IMR-90 (cell line): ENCODE results near the gene CYP26A1. TPM values are rescaled to one million over a fixed set of nuclear protein-coding genes. Genes with fewer than 3 reads are reported as not detected.

Experiments
- ATAC-seq: fragments of 200-7000 bp; cut with Tn5 transposase; 2 replicates; pipeline ENCODE4 v1.9.1; 2020; ENCODE audit warnings: low read depth, mild to moderate bottlenecking, moderate library complexity
- BruUV-seq: library from RNA; stranded (reverse); fragments of 400-500 nt; replicated peaks from 2 replicates; lab custom pipeline; 2021; lab: Mats Ljungman, UMichigan
- CTCF ChIA-PET: fragments of 300-600 bp; formaldehyde crosslinking; extraction: SDS; loops from one replicate; lab custom pipeline; 2021; ENCODE audit warnings: antibody characterized with exemption; lab: Yijun Ruan, JAX
- POLR2A ChIA-PET: fragments of 300-600 bp; sonication (Branson Sonifier 250); formaldehyde crosslinking; loops from one replicate; lab custom pipeline; 2022; ENCODE audit warnings: antibody characterized with exemption; ENCODE audit not compliant: unreplicated experiment; lab: Charles Lee
- DNase-seq: peaks from one replicate; pipeline ENCODE4 v3.0.0; 2013
- H2AFZ ChIP-seq: replicated peaks from 2 replicates; pipeline ENCODE3; 2013; ENCODE audit warnings: low read length, mild to moderate bottlenecking; ENCODE audit not compliant: poor library complexity
- H2AK5ac ChIP-seq: 2 replicates; pipeline ENCODE4 v1.6.1; 2013; ENCODE audit warnings: low read depth, low read length, inconsistent platforms
- H2AK9ac ChIP-seq: replicated peaks from 2 replicates; pipeline ENCODE3; 2013; ENCODE audit warnings: mild to moderate bottlenecking, low read depth, low read length, moderate library complexity; ENCODE audit not compliant: poor library complexity
- H2BK120ac ChIP-seq: 2 replicates; pipeline ENCODE4 v1.6.1; 2013; ENCODE audit warnings: low read depth, low read length, inconsistent platforms
- H2BK15ac ChIP-seq: 3 replicates; pipeline ENCODE4 v1.6.1; 2013; ENCODE audit warnings: low read depth, low read length, inconsistent platforms
- H2BK20ac ChIP-seq: 2 replicates; pipeline ENCODE4 v1.6.1; 2013; ENCODE audit warnings: low read depth, mild to moderate bottlenecking, inconsistent platforms, low read length, moderate library complexity
- H2BK5ac ChIP-seq: 2 replicates; pipeline ENCODE4 v1.6.1; 2013; ENCODE audit warnings: mild to moderate bottlenecking, low read depth, low read length, inconsistent platforms; ENCODE audit not compliant: poor library complexity, severe bottlenecking
- H3K14ac ChIP-seq: replicated peaks from 2 replicates; pipeline ENCODE4 v1.6.1; 2013; ENCODE audit warnings: low read depth, low read length, inconsistent platforms
- H3K18ac ChIP-seq: 2 replicates; pipeline ENCODE4 v1.6.1; 2013; ENCODE audit warnings: low read depth, low read length, control low read depth
- H3K23ac ChIP-seq: 2 replicates; pipeline ENCODE4 v1.6.1; 2013; ENCODE audit warnings: low read depth, low read length, inconsistent platforms
- H3K27ac ChIP-seq: 2 replicates; pipeline ENCODE4 v1.5.1; 2013; ENCODE audit warnings: mild to moderate bottlenecking, control low read depth, low read length; ENCODE audit not compliant: insufficient read depth
- H3K27me3 ChIP-seq: 2 replicates; pipeline ENCODE4 v1.6.1; 2013; ENCODE audit warnings: low read length; ENCODE audit not compliant: control insufficient read depth, insufficient read depth
- H3K36me3 ChIP-seq: 2 replicates; pipeline ENCODE4 v1.6.1; 2013; ENCODE audit warnings: low read length, mixed read lengths; ENCODE audit not compliant: control insufficient read depth, insufficient read depth
- H3K4ac ChIP-seq: 2 replicates; pipeline ENCODE4 v1.6.1; 2013; ENCODE audit warnings: low read depth, low read length, inconsistent platforms
- H3K4me1 ChIP-seq: 2 replicates; pipeline ENCODE4 v1.6.1; 2013; ENCODE audit warnings: low read length, mixed read lengths; ENCODE audit not compliant: control insufficient read depth, insufficient read depth
- H3K4me2 ChIP-seq: 2 replicates; pipeline ENCODE4 v1.6.1; 2013; ENCODE audit warnings: low read depth, mild to moderate bottlenecking, control low read depth, low read length, moderate library complexity
- H3K4me3 ChIP-seq: 2 replicates; pipeline ENCODE4 v1.5.1; 2013; ENCODE audit warnings: low read depth, mild to moderate bottlenecking, control low read depth, low read length, moderate library complexity; ENCODE audit not compliant: insufficient read depth
- H3K56ac ChIP-seq: 2 replicates; pipeline ENCODE4 v1.6.1; 2013; ENCODE audit warnings: low read length, inconsistent platforms; ENCODE audit not compliant: insufficient read depth; ENCODE audit errors: extremely low read depth
- H3K79me1 ChIP-seq, 2 experiments: 2 replicates each; pipeline ENCODE4 v1.6.1; 2013; ENCODE audit warnings: low read length in 2 of 2, inconsistent platforms in 1 of 2, low read depth in 1 of 2
- H3K9ac ChIP-seq: 2 replicates; pipeline ENCODE4 v1.6.1; 2013; ENCODE audit warnings: low read depth, low read length, control low read depth
- H3K9me1 ChIP-seq: 2 replicates; pipeline ENCODE4 v1.6.1; 2013; ENCODE audit warnings: low read length, inconsistent platforms; ENCODE audit not compliant: insufficient read depth
- H3K9me3 ChIP-seq: 2 replicates; pipeline ENCODE4 v1.6.1; 2013; ENCODE audit warnings: low read length; ENCODE audit not compliant: control insufficient read depth, insufficient read depth
- H4K20me1 ChIP-seq: 2 replicates; pipeline ENCODE4 v1.6.1; 2013; ENCODE audit warnings: low read length, inconsistent platforms; ENCODE audit not compliant: insufficient read depth
- H4K5ac ChIP-seq: 2 replicates; pipeline ENCODE4 v1.6.1; 2013; ENCODE audit warnings: mild to moderate bottlenecking, low read depth, low read length, control low read depth
- H4K8ac ChIP-seq, 2 experiments: 2 replicates each; pipeline ENCODE4 v1.6.1; 2013; ENCODE audit warnings: low read depth in 2 of 2, low read length in 2 of 2, control low read depth in 1 of 2, inconsistent platforms in 1 of 2
- H4K91ac ChIP-seq: 2 replicates; pipeline ENCODE4 v1.6.1; 2013; ENCODE audit warnings: low read depth, low read length, inconsistent platforms; ENCODE audit not compliant: insufficient read depth
- CEBPB ChIP-seq: IDR thresholded peaks from 2 replicates; pipeline ENCODE4 v1.6.1; 2012; ENCODE audit warnings: low read depth, low read length, improper control_type of control experiment
- CHD1 ChIP-seq: IDR thresholded peaks from 2 replicates; pipeline ENCODE4 v1.6.1; 2012; ENCODE audit warnings: low read depth, low read length, improper control_type of control experiment
- ELK1 ChIP-seq: fragments of 150-350 bp; IDR thresholded peaks from 2 replicates; pipeline ENCODE4 v1.6.1; 2016; ENCODE audit warnings: low read depth, mild to moderate bottlenecking, low read length, moderate library complexity, borderline replicate concordance
- FOS ChIP-seq: fragments of 150-350 bp; IDR thresholded peaks from 2 replicates; pipeline ENCODE4 v1.6.1; 2016; ENCODE audit warnings: low read depth, low read length
- MAFK ChIP-seq: IDR thresholded peaks from 2 replicates; pipeline ENCODE4 v1.6.1; 2012; ENCODE audit warnings: low read depth, low read length, improper control_type of control experiment
- MAZ ChIP-seq: IDR thresholded peaks from 2 replicates; pipeline ENCODE4 v1.6.1; 2012; ENCODE audit warnings: low read depth, mild to moderate bottlenecking, low read length, improper control_type of control experiment, moderate library complexity, borderline replicate concordance
- NFE2L2 ChIP-seq: fragments of 150-350 bp; IDR thresholded peaks from 2 replicates; pipeline ENCODE4 v1.6.1; 2016; ENCODE audit warnings: low read depth, mild to moderate bottlenecking, low read length
- POLR2A ChIP-seq: IDR thresholded peaks from 2 replicates; pipeline ENCODE4 v1.6.1; 2012; ENCODE audit warnings: mild to moderate bottlenecking, low read depth, low read length
- RCOR1 ChIP-seq: IDR thresholded peaks from 2 replicates; pipeline ENCODE4 v1.6.1; 2012; ENCODE audit warnings: mild to moderate bottlenecking, low read length, improper control_type of control experiment; ENCODE audit not compliant: insufficient replicate concordance
- RFX5 ChIP-seq: IDR thresholded peaks from 2 replicates; pipeline ENCODE4 v1.8.0; 2012; ENCODE audit warnings: low read depth, mild to moderate bottlenecking, low read length, moderate library complexity
- WGBS, 2 experiments: methylation state at CpG; one replicate each; pipeline versions ENCODE4 v1.1.5 to v1.1.7; 2013; ENCODE audit warnings: missing lambda C conversion rate in 2 of 2; ENCODE audit not compliant: insufficient read length in 1 of 2; ENCODE audit errors: extremely low coverage in 2 of 2; 5-methylcytosine and 5-hydroxymethylcytosine counted together
- dilution Hi-C: fragments of 300-500 bp; cut with HindIII; formaldehyde crosslinking; loops from one replicate; pipeline ENCODE4 v1.14.3; 2018; ENCODE audit warnings: low sequenced_read_pairs; ENCODE audit not compliant: unreplicated experiment
- in situ Hi-C: fragments of 300-500 bp; cut with MboI; formaldehyde crosslinking; loops from 3 replicates; pipeline ENCODE4 v1.14.3; 2019; ENCODE audit warnings: low sequenced_read_pairs, inconsistent platforms, mixed read lengths
- intact Hi-C: fragments of 100-400 bp; cut with micrococcal nuclease; formaldehyde crosslinking; loops from 2 replicates; pipeline ENCODE4 v1.10.0; 2022
- polyA plus RNA-seq, 3 experiments: library from polyadenylated mRNA; depleted of rRNA; stranded (reverse); fragments of >200 nt; gene quantifications; 2 replicates each; pipeline ENCODE4 v1.2.3, GENCODE V29; 2012; ENCODE audit warnings: low replicate concordance in 1 of 3
- total RNA-seq: library from RNA; depleted of rRNA; stranded (reverse); fragments of >200 nt; gene quantifications from 2 replicates; pipeline ENCODE4 v1.2.3, GENCODE V29; 2012

CYP26A1 gene
- total and polyA plus RNA-seq, 2 of the 4 experiments (the other 2 are of a cell fraction), result 0.15 TPM; not detected in 1

GRCh38 chr10:93071177-93071472 lies 2.6 kb upstream of the CYP26A1 start:
- H2BK120ac ChIP-seq, result no peak overlapping the region
- no peak overlapping the region for H4K5ac ChIP-seq
- WGBS, 2 experiments, result 33% methylated on average over 2 of the region's 7 CpGs; no CpG with 5 or more reads in 1 of the 2 experiments
- H3K4me1 ChIP-seq, result peaks cover 8% of the 10 kb centered on the region; the same call in 1 of the 2 replicates
- no peak overlapping the region for H2AK9ac ChIP-seq
- no peaks in the 10 kb centered on the region for H3K9me3 ChIP-seq
- CTCF ChIA-PET, result no interaction called here
- no peaks in the 10 kb centered on the region for H3K9me1 ChIP-seq
- dilution Hi-C loops, result no loop called here
- no peak overlapping the region for H2BK5ac ChIP-seq
- no peak overlapping the region for H2AFZ ChIP-seq
- intact Hi-C loops, result loop anchor here (5.0 kb wide), 1 partner anchor 64 kb away; no protein-coding TSS in a partner anchor
- no peak overlapping the region for H3K4me3 ChIP-seq
- ATAC-seq (no peak), DNase-seq (no peak)
- H3K79me1 ChIP-seq, result no peaks in the 10 kb centered on the region
- H3K27me3 ChIP-seq, result peaks cover 98% of the 10 kb centered on the region
- H3K36me3 ChIP-seq, result no peaks in the 10 kb centered on the region
- in situ Hi-C loops, result no loop called here
- no peak overlapping the region; the same call in 1 of the 2 replicates for H2AK5ac ChIP-seq
- TF ChIP-seq NFE2L2 (no peak), FOS (no peak), RCOR1 (no peak), POLR2A (no peak), CEBPB (no peak), MAZ (no peak), ELK1 (no peak), CHD1 (no peak), RFX5 (no peak), MAFK (no peak)
- H4K8ac ChIP-seq, result no peak overlapping the region
- H3K4me2 ChIP-seq, result no peak overlapping the region
- H4K20me1 ChIP-seq, result peaks cover 22% of the 10 kb centered on the region; the same call in 1 of the 2 replicates
- no peak overlapping the region for H4K91ac ChIP-seq
- H3K27ac ChIP-seq, result no peak overlapping the region
- POLR2A ChIA-PET, result no interaction called here
- H3K14ac ChIP-seq, result no peak overlapping the region
- no peak overlapping the region for H3K9ac ChIP-seq
- no peak overlapping the region for H3K23ac ChIP-seq
- H3K56ac ChIP-seq, result no peak overlapping the region
- no peak overlapping the region for H2BK15ac ChIP-seq
- no peak overlapping the region for H3K18ac ChIP-seq
- H2BK20ac ChIP-seq, result no peak overlapping the region
- BruUV-seq, result no TSS peak
- H3K4ac ChIP-seq, result no peak overlapping the region
